ENCODE measurements around the gene TLCD3A.

DNA sequence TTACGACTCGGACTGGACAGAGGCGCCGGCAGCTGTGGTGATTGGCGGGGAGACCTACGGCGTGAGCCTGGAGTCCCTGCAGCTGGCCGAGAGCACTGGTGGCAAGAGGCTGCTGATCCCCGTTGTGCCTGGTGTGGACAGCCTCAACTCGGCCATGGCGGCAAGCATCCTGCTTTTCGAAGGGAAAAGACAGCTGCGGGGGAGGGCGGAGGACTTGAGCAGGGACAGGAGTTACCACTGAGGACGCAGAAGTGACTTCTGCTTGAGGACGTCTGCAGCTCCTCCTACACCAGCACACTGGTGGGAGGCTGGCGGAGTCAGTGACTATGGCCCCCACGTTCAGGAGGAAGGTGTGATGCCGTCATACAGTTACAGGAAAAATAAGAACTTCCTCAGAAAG, 59.4 kb downstream of the TLCD3A start:
- no peak for TF ChIP-seq GATA2 (IDR thresholded peaks at IDR 0.05; ENCODE audit: low read depth, low read length)
- TF ChIP-seq GATA3 (IDR thresholded peaks at IDR 0.05; ENCODE audit: low read depth, low read length), result no peak

Measured in SH-SY5Y (cell line).